Smooth muscle cell (in vitro differentiated cells): ENCODE data around the gene PARVA. TPM values are rescaled to one million over a fixed set of nuclear protein-coding genes. Genes with fewer than 3 reads are reported as not detected.

Experiments used
- DNase-seq: peaks from one replicate; lab custom pipeline; 2025; ENCODE audit not compliant: unreplicated experiment; lab: John Stamatoyannopoulos, UW
- H2AFZ ChIP-seq: fragments of 200-600 bp; sonication (generic); 2 replicates; pipeline ENCODE4 v1.6.0; 2016; ENCODE audit warnings: antibody characterized with exemption, low read depth, mild to moderate bottlenecking
- H3F3A ChIP-seq: fragments of 200-600 bp; sonication (generic); 2 replicates; pipeline ENCODE4 v1.6.0; 2017; ENCODE audit warnings: antibody characterized with exemption, low read depth
- H3K27ac ChIP-seq: fragments of 200-600 bp; sonication (generic); 2 replicates; pipeline ENCODE4 v1.5.1; 2016; ENCODE audit warnings: low read depth, mild to moderate bottlenecking
- H3K27me3 ChIP-seq: fragments of 200-600 bp; sonication (generic); 2 replicates; pipeline ENCODE4 v1.6.1; 2016; ENCODE audit warnings: low read depth, mild to moderate bottlenecking
- H3K36me3 ChIP-seq: fragments of 200-600 bp; sonication (generic); 2 replicates; pipeline ENCODE4 v1.5.1; 2016; ENCODE audit warnings: low read depth
- H3K4me1 ChIP-seq: fragments of 200-600 bp; sonication (generic); 2 replicates; pipeline ENCODE4 v1.5.1; 2016; ENCODE audit warnings: low read depth
- H3K4me2 ChIP-seq: fragments of 200-600 bp; sonication (generic); 2 replicates; pipeline ENCODE4 v1.6.0; 2016; ENCODE audit warnings: mild to moderate bottlenecking
- H3K4me3 ChIP-seq: fragments of 200-600 bp; sonication (generic); 2 replicates; pipeline ENCODE4 v1.5.1; 2016; ENCODE audit warnings: mild to moderate bottlenecking
- H3K79me2 ChIP-seq: fragments of 200-600 bp; sonication (generic); 2 replicates; pipeline ENCODE4 v1.6.0; 2016; ENCODE audit warnings: low read depth, mild to moderate bottlenecking
- H3K9ac ChIP-seq: fragments of 200-600 bp; sonication (generic); 2 replicates; pipeline ENCODE4 v1.6.0; 2016; ENCODE audit warnings: low read depth
- H3K9me3 ChIP-seq: fragments of 200-600 bp; sonication (generic); replicated peaks from 2 replicates; pipeline ENCODE4 v1.5.1; 2016; ENCODE audit warnings: low read depth
- H4K20me1 ChIP-seq: fragments of 200-600 bp; sonication (generic); 2 replicates; pipeline ENCODE4 v1.6.0; 2016; ENCODE audit warnings: low read depth
- WGBS: methylation state at CpG from one replicate; pipeline ENCODE4 v1.1.7; 2016; ENCODE audit warnings: low lambda C conversion rate; 5-methylcytosine and 5-hydroxymethylcytosine counted together
- polyA plus RNA-seq: library from polyadenylated mRNA; unstranded; fragments of >200 nt; fragmentation: Nextera tagmentation; extraction: Ambion mirVana; gene quantifications from 2 replicates; pipeline ENCODE4 v1.2.1, GENCODE V29; 2016
- total RNA-seq: library from RNA; depleted of rRNA; stranded (reverse); fragments of >200 nt; gene quantifications from 2 replicates; pipeline ENCODE4 v1.2.3, GENCODE V29; 2014
- TF ChIP-seq, protein P1 (sequence below): fragments of 200-600 bp; sonication (generic); IDR thresholded peaks from 2 replicates; pipeline ENCODE4 v1.5.1; 2017; ENCODE audit warnings: borderline replicate concordance, mild to moderate bottlenecking, antibody characterized with exemption; ENCODE audit not compliant: insufficient read depth, poor library complexity, severe bottlenecking

Gene PARVA
- total and polyA plus RNA-seq, 2 experiments from 2014 or later = 73.9 to 99.4 TPM

DNA sequence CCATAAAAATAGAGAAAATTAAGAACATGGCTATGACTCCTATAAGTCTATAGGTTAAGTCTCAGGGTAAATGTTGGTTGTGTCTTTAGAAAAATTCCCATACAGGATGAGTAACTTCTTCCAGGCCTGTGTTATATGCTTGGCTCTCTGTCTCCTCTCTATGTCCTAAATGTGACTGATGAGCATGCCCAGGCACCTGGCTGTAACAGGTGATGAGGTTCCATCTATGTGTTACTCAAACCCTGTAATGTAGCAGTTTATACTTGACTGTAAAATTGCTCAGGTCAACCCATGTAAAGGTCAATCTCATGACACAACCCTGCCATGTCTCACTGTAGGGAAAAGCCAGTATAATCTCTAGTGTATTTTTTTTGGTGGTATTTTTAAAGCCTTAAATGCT, 69.5 kb downstream of the PARVA start:
- no peak overlapping the region for H3K4me2 ChIP-seq
- no peak overlapping the region for H2AFZ ChIP-seq
- H3K27me3 ChIP-seq = no peaks in the 10 kb centered on the region
- no peak for DNase-seq
- H3K9ac ChIP-seq = no peak overlapping the region
- peaks cover 91% of the 10 kb centered on the region for H3K79me2 ChIP-seq
- no peak overlapping the region for H3K4me3 ChIP-seq
- no peaks in the 10 kb centered on the region for H3K9me3 ChIP-seq
- H4K20me1 ChIP-seq = peaks cover 93% of the 10 kb centered on the region
- no peaks in the 10 kb centered on the region for H3K36me3 ChIP-seq
- peaks cover 6% of the 10 kb centered on the region for H3K4me1 ChIP-seq
- H3F3A ChIP-seq = peaks cover 7% of the 10 kb centered on the region
- TF ChIP-seq, protein P1, sequence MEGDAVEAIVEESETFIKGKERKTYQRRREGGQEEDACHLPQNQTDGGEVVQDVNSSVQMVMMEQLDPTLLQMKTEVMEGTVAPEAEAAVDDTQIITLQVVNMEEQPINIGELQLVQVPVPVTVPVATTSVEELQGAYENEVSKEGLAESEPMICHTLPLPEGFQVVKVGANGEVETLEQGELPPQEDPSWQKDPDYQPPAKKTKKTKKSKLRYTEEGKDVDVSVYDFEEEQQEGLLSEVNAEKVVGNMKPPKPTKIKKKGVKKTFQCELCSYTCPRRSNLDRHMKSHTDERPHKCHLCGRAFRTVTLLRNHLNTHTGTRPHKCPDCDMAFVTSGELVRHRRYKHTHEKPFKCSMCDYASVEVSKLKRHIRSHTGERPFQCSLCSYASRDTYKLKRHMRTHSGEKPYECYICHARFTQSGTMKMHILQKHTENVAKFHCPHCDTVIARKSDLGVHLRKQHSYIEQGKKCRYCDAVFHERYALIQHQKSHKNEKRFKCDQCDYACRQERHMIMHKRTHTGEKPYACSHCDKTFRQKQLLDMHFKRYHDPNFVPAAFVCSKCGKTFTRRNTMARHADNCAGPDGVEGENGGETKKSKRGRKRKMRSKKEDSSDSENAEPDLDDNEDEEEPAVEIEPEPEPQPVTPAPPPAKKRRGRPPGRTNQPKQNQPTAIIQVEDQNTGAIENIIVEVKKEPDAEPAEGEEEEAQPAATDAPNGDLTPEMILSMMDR = no peak
- H3K27ac ChIP-seq = no peak overlapping the region

GRCh38 chr11:12448131-12448939, 71.0 kb downstream of the PARVA start:
- Histone ChIP-seq H3K4me2 (no peak overlapping the region), H3K27ac (no peak overlapping the region)
- TF ChIP-seq, protein P1 = no peak

DNA sequence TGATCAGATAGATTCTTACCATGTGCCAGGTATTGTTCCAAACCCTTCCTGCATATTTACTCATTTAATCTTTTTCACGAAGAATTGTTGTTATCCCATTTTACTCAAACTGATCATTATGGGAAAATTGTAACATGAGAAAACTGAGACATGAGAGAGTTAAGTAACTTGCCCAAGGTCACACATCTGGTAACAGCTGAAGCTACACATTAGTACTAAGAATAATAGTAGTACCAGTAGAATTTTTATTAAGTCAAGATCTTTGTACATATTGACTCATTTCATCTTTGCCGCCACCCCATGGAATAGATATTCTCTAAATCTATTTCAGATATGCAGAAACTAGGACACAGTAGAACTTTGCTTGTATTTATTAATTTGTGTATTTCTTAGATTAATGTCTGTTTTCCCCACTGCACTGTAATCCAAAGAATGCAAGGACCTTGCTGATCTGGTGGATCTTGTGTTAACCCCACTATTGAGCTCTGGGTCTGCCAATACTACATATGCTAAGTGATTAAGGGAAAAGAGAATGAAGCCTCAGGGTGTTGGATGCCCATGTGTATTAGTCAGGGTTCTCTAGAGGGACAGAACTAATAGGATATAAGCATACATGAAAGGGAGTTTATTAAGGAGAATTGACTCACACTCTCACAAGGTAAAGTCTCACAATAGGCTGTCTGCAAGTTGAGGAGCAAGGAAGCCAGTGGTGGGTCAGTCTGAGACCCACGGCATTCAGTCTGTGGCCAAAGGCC, 72.8 kb downstream of the PARVA start:
- TF ChIP-seq, protein P1 = no peak
- 83% methylated on average over 3 of the region's 3 CpGs for WGBS
- no peaks in the 10 kb centered on the region for H3K9me3 ChIP-seq
- no peak overlapping the region for H3K4me3 ChIP-seq
- no peaks in the 10 kb centered on the region for H3K27me3 ChIP-seq
- peaks cover 97% of the 10 kb centered on the region for H4K20me1 ChIP-seq
- no peak for DNase-seq
- H3F3A ChIP-seq = peaks cover 4% of the 10 kb centered on the region
- peak overlapping the region; percentile 56 for H3K27ac ChIP-seq
- H3K36me3 ChIP-seq = no peaks in the 10 kb centered on the region
- H3K4me1 ChIP-seq = peaks cover 11% of the 10 kb centered on the region
- H3K79me2 ChIP-seq = peaks cover 100% of the 10 kb centered on the region
- H3K9ac ChIP-seq = no peak overlapping the region
- H3K4me2 ChIP-seq = peak overlapping the region; percentile 31
- H2AFZ ChIP-seq = no peak overlapping the region

More at GRCh38 chr11:12448131-12448939, 71.0 kb downstream of the PARVA start:
- peaks cover 4% of the 10 kb centered on the region for H3F3A ChIP-seq
- H3K4me3 ChIP-seq = no peak overlapping the region
- H3K9me3 ChIP-seq = no peaks in the 10 kb centered on the region
- no peak for DNase-seq
- no peaks in the 10 kb centered on the region for H3K27me3 ChIP-seq
- no peak overlapping the region for H3K9ac ChIP-seq
- H4K20me1 ChIP-seq = peaks cover 96% of the 10 kb centered on the region
- H3K79me2 ChIP-seq = peaks cover 100% of the 10 kb centered on the region
- no peaks in the 10 kb centered on the region for H3K36me3 ChIP-seq
- H3K4me1 ChIP-seq = peaks cover 4% of the 10 kb centered on the region
- WGBS = 74% methylated on average over 9 of the region's 9 CpGs
- no peak overlapping the region for H2AFZ ChIP-seq
